CD4-positive, alpha-beta T cell treated with Interferon alpha-2 for 1 hour (primary cell): ENCODE results near the gene DNAJC5.
"Not testable (repeated sequence)": the region's sequence is repeated elsewhere in the genome, so short reads cannot be mapped to it uniquely, and the experiment has no call there.

Source experiments
- DNase-seq, 2 donors: peaks; one replicate each; pipeline ENCODE4 v3.0.0-alpha.2; 2020 to 2022

The DNAJC5 gene

DNA sequence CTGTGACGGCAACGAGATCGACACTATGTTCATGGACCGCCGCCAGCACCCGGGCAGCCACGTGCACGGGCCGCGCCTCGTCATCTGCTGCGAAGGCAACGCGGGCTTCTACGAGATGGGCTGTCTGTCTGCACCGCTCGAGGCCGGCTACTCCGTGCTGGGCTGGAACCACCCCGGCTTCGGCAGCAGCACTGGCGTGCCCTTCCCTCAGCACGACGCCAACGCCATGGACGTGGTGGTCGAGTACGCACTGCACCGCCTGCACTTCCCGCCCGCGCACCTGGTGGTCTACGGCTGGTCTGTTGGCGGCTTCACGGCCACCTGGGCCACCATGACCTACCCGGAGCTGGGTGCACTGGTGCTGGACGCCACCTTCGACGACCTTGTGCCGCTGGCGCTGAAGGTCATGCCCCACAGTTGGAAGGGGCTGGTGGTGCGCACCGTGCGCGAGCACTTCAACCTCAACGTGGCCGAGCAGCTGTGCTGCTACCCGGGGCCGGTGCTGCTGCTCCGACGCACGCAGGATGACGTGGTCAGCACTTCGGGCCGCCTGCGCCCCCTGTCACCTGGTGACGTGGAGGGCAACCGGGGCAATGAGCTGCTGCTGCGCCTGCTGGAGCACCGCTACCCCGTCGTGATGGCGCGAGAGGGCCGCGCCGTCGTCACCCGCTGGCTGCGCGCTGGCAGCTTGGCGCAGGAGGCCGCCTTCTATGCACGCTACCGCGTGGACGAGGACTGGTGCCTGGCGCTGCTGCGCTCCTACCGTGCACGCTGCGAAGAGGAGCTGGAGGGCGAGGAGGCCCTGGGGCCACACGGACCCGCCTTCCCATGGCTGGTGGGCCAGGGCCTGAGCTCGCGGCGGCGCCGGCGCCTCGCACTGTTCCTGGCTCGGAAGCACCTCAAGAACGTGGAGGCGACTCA lies 32.7 kb upstream of the DNAJC5 start:
- no peak for DNase-seq

DNA sequence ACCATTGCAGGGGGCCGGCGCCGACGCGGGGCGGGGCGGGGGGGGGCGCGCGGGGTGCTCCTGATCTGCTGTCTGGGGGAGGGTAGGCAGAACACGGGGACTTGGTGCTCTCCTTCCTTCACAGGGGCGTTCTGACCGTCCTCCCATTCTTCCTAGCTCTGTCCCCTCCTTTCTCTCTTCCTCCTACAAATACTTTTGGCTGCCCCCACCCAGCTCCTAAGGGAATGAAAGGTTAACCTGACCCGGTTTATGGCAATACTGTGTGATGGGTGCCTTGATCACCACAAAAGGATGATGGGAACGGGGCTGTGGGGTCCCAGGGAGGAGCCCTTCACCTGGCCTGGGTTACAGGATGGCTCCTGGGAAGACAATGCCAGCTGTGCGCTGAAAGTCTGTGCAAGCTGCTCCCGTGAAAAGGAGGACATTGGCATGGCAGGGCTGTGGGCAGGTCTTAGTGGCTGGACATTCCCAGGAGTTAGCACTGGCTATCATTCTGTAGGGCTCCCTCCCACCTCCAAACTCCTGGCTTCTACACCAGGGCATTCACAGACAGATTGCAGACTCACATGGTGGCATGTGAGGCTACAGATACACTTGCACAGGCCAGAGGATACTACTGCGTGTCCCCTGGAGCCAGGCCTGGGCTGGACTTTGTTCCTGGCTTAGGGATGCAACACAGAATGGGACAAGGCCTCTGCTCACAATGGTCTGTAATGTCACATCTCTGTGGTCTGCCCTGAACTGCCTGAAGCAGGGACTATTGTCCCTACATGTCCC lies 31.7 kb upstream of the DNAJC5 start:
- DNase-seq, result no peak

GRCh38 chr20:63863798-63864544 lies 31.0 kb upstream of the DNAJC5 start:
- peak; percentile 84 to 88 for DNase-seq

DNA sequence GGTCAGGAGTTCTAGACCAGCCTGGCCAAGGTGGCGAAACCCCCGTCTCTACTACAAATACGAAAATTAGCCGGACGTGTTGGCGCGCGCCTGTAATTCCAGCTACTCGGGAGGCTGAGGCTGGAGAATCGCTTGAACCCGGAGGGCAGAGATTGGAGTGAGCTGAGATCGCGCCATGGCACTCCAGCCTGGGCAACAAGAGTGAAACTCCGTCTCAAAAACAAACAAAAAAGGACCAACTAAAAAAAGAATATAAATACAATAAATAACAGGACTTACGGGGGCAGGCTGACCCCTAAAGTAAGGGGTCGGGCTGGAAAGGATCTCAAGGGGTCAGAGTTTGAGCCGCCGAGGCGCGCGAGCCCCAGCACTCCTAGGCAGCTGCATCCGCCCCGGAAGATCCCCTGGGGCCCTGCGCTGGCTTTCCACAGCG lies 30.4 kb upstream of the DNAJC5 start:
- DNase-seq, result no peak

DNA sequence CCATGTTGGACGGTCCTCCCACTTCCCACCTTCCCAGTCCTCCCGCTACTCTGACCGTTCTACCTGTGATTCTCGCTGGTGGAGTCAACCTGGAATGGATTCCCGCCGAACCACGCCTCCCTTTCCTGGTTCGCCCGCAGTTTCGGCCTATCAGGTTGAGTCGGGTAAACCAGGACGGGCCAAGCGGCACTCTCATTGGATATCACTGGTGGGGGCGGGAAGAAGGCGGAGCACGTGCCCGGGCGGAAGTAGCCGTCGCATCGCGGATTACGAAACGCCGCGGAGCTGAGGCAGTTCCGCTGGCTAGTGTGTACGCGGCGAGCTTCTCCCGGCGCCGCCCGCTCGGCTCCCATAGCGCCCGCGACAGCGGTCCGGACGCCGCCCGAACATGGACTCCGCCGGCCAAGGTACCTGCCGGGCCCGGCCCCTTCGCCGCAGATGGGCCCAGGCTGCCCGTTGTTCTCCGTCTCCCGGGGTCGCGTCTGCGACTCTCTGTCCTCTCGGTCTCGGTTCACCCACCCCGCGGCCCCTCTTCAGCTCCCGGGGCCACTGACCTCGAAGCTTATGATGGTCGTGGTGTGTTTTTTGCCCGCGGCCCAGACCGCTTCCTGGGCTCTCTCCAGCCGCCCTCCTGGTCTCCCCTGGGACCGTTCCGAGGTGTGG lies 29.8 kb upstream of the DNAJC5 start, which contains the start of gene TPD52L2:
TPD52L2 (plus strand) TSS at position 293 of the 663 bp plus-strand sequence; CDS start at position 389, 96 bp downstream.
- DNase-seq, result peak; percentile 96 to 97

- not testable (repeated sequence) for DNase-seq
These were observed 27.9 kb upstream of the DNAJC5 start for GRCh38 chr20:63867042-63867441.

DNA sequence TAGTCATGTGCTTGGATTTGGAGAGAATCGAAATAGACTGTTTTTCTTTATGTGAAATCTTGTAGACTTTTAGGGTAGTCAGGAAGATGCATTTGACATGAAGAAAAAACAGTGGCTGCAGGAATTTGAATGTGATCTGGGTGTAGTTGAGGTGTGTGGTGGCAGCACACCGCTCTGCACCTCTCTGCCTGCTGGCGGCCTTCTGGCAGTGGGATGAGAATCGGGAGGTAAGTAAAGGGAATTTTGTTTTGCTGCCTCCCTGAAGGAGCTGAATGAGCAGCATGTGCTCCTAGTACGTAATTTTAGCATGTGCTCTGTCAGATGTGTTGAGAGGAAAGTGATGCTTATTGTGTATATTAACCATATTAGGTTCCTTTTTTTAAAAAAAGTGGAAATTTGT lies 26.7 kb upstream of the DNAJC5 start:
- no peak for DNase-seq

- DNase-seq, result peak; percentile 38 to 67
These were observed 21.4 kb upstream of the DNAJC5 start for GRCh38 chr20:63873477-63873971.

- peak in 1 of 2 donors; percentile 32 for DNase-seq
These were observed 20.7 kb upstream of the DNAJC5 start for GRCh38 chr20:63874241-63874640.

DNA sequence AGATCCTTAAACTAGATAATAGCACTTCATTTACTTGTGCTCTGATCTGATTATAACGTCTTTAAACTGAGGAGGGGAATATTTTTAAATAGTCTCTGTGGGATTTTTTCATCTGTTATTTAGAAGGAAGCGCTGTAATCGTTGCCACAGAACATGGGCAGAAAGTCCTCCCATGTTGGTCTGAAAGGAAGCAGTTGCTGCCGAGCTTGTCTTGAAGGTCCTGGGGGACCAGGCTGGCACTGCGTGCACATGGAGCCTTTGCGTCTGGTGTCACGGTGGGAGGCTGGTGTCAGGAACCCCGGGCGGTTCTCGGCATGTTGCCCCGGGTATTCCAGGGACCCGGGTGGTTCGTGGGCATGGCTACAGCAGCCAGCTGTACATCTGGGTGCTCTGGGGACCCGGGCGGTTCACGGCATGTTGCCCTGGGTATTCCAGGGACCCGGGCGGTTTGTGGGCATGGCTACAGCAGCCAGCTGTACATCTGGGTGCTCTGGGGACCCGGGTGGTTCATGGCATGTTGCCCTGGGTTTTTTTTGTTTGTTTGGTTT lies 18.4 kb upstream of the DNAJC5 start:
- DNase-seq, result no peak

DNA sequence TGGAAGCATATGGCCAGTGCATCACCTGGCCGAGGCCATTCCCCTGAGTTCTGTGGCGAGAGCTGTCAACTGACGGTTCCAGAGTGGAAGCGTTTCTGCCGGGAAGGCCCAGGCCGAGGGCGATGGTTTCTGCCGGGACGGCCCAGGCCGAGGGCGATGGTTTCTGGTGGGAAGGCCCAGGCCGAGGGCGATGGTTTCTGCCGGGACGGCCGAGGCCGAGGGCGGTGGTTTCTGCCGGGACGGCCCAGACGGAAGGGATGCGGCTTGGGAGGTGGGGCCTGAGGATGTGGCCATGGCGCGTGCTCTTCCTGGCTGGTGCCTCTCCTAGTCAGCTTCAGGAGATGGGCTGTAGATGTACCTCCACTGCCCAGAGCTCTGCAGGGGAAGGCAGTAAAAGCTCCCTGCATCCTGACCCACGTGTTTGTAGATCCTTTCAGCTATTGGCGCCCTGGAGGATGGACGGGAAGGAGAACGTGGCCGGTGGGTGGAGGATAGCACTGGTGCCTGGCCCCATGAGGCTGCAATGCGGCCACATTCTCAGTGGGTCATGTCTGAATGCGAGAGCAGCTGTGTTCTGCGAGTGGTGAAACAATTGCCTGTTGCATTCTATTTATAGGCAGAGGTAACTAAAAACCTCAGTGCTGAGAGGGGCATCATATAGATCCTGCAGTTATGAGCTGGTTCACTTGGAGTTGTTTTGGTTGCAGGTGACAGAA lies 17.0 kb upstream of the DNAJC5 start:
- no peak for DNase-seq

- no peak for DNase-seq
These were observed 15.8 kb upstream of the DNAJC5 start for GRCh38 chr20:63878899-63879663.

GRCh38 chr20:63880901-63881300 lies 14.0 kb upstream of the DNAJC5 start:
- DNase-seq, result not testable (repeated sequence)

GRCh38 chr20:63881451-63882226 lies 13.3 kb upstream of the DNAJC5 start:
- DNase-seq, result no peak

DNA sequence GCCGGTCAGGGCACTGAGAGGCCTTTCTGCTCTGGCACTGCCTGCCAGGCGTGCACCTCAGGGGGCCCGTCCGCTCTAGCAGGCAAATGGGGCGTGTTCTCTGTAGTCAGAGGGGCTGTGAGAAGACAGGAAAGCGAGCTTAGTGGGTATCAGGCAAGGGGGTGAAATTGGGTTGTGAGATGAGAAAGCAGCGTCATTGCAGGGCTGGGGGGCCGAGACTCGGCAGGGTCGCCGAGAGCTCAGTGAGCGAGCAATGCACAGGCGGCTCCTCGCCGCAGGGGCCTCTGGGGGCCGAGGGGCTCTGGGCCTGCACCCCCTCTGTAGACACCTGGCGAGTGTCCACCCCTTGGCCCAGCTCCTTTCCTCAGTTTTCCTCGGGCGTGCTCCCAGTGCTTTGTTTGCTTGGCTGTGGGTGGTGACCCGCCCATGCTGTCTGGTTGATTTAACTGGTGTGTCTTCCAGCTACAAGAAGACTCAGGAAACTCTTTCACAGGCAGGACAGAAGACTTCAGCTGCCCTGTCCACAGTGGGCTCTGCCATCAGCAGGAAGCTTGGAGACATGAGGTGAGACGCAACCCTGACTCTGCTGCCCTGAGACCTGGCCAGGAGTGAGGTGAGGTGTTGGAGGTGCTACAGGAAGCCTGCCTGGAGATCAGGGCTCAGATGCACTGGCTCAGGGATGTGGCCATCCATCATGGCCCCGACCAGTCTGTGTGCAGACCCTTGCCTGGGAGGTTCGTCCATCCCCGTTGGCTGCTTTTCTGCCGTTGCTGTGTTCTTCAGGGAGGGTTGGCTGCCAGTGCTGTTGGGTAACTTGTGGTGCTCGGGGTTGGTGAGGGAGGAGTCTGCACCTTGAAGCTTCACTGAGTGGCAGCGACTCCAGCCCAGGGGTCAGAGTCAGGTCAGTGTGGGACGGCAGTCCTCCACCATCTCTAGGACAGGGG lies 12.4 kb upstream of the DNAJC5 start:
- no peak for DNase-seq

- no peak for DNase-seq
These were observed 11.7 kb upstream of the DNAJC5 start for GRCh38 chr20:63883201-63883593.

DNA sequence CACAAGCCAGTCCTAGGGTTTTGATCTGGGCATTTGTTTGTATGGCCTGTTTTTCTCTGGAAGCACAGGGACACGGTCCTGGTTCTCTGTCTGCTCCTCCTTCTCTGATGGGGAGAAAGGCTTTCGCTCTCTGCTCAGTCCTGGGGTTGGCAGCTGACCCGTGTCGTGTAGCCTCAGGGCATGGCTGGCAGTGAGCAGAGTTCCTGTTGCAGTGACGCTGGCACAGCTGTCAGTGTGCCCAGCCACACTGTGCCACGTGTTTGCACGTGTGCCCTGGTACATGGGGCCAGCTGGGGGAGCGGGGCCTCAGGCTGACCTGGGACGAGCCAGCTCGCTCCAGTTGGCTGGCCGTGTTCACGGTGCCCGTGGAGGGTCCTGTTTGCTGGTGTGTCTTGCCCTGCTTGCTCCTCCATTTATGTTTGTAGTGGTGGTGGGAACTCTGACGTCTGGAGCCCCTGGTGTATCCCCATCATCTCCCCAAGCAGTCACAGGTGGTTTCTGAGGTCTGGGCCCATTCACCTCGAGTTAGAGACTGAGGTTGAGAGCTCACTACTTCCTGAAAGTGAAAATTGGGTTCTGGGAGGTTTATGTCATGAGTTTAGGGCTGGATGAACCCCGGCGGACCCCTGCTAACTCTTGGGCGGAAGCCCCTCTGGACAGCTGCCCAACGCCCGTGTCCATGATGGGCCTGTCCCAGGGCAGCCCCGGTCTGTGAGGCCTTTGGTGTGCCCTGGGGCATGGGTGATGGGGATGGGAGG lies 10.2 kb upstream of the DNAJC5 start:
- no peak for DNase-seq
